ENCODE results near the gene TPRKB.

DNA sequence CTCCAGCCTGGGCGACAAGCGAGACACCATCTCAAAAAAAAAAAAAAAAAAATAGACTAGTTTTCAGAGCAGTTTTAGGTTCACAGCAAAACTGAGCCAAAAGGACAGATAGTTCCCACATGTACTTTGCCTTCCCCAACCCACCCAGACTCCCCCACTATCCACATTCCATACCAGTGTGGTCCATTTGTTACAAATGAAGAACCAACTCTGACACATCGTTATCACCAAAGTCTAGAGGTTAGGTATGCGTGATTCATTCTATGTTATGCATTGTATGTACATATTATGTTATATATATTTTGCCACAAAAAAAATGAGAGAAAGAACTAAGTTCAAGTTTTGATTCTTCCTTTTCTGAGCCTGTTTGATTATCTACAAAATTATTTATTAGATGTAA, 39.2 kb upstream of the TPRKB start:
- TF ChIP-seq, protein P1, sequence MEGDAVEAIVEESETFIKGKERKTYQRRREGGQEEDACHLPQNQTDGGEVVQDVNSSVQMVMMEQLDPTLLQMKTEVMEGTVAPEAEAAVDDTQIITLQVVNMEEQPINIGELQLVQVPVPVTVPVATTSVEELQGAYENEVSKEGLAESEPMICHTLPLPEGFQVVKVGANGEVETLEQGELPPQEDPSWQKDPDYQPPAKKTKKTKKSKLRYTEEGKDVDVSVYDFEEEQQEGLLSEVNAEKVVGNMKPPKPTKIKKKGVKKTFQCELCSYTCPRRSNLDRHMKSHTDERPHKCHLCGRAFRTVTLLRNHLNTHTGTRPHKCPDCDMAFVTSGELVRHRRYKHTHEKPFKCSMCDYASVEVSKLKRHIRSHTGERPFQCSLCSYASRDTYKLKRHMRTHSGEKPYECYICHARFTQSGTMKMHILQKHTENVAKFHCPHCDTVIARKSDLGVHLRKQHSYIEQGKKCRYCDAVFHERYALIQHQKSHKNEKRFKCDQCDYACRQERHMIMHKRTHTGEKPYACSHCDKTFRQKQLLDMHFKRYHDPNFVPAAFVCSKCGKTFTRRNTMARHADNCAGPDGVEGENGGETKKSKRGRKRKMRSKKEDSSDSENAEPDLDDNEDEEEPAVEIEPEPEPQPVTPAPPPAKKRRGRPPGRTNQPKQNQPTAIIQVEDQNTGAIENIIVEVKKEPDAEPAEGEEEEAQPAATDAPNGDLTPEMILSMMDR (IDR thresholded peaks at IDR 0.05; ENCODE audit: low read depth, low read length) = no peak
- no peak for TF ChIP-seq POLR2A (IDR thresholded peaks at IDR 0.05; ENCODE audit: extremely low read depth, insufficient read length)
- TF ChIP-seq, protein P2, sequence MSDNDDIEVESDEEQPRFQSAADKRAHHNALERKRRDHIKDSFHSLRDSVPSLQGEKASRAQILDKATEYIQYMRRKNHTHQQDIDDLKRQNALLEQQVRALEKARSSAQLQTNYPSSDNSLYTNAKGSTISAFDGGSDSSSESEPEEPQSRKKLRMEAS (IDR thresholded peaks at IDR 0.05; ENCODE audit: low read depth, low read length) = no peak
